ENCODE results near the gene MPO. TPM values are rescaled to one million over a fixed set of nuclear protein-coding genes. Genes with fewer than 3 reads are reported as not detected.

Gene MPO
- polyA plus RNA-seq, 4 donors = 1.6 to 7.6 (median 4.0) TPM

DNA sequence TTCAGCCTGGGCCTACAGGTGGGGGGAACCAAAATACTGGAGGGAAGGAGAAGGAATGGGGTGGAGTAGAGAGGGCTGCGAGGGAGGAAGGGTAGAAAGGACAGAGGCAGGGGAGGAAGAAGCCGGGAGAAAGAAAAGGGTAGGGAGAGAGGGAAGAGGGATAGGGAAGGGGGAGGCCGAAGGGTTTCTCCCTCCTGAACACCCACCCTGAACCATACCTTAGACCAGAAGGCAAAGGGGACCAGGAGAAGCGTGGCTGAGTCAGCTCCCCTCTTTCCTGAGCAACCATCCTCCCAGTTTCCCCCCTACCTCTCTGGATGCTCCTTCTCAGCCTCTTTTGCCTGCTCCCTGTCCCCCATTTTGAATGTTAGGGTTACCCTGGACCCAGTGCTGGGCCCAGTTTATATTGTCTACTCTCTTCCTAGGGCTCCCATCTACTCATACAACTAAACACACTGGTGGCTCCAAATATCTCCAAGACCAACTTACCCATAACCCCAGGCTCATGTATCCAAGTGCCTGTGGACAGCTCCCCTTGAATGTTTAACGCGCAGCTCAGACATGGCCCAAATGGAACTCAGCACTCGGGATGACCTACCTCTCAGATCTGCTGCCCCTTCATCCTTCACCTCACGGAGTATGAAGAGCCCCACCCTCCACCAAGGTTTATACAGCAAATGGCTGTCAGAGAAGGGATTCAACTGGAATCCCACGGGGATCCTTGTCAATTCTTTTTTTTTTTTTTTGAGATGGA, 40.0 kb upstream of the MPO start:
- DNase-seq (ENCODE audit: low read depth in 4 of 4, low spot score in 3 of 4) = no peak

DNA sequence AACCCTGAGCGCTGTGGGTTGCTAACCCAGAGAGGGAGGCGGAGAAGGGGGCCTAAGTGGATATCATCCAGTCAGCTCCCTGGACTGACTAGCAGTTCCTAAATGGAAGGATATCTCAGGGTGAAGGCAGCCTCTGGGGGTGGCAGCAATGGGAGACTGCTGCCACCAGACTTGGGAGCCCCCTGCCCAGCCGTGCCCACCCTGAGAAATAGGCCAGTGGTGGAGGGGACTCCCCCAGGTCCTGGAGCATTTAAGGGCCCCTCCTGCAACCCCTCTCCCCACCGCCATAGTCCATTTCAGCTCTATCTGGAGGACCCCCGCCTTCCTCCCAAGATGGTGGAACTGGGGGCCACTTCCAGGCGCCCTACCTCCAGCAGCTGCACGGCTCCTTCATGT, 39.4 kb upstream of the MPO start:
- DNase-seq (ENCODE audit: low read depth in 4 of 4, low spot score in 3 of 4) = no peak

DNA sequence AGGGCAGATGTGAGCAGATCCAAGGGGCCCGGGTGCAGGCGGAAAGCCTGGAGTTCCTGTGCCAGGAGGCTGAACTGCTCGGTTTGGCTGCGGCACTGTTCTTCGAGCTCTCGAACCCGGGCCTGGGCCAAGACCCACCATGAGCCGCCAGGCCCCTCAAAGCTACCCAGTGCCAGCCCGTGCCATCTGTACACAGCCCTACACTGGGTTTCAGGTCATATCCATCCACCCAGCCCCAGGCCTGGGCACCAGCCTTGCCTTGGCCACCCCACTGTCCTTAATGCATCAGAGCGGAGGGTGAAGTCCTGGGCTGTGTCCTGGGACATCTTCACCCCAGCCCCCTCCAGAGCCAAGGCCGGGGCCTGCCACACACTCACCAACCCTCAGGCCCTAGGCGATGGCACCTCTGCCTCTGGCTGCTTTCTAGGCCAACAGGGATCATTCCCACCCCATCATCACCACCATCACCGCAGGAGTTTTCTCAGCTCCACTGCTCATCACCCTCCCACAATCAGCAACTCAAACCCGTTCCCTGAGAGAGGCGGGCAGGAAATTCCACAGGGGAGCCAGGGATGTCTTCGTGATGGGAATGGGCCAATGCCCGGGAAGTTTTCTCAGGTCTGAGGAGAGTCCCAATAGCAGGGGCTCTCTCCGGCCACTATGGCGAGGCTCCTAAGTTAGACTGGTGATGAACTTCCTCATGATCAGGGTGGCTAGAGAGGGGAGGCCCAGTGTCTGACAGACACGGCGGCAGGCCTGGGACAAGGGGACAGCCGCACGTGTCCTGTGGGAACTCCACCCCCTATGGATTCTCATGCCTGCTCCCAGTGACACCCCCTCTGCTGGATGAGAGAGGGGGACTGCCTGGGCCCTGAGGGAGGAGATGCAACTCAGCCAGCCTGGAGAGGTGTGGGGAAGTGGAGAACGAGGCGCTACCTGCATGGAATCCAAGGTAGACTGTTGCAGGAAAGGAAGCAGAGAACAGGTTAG, 38.7 kb upstream of the MPO start:
- no peak for DNase-seq (ENCODE audit: low read depth in 4 of 4, low spot score in 3 of 4)

DNA sequence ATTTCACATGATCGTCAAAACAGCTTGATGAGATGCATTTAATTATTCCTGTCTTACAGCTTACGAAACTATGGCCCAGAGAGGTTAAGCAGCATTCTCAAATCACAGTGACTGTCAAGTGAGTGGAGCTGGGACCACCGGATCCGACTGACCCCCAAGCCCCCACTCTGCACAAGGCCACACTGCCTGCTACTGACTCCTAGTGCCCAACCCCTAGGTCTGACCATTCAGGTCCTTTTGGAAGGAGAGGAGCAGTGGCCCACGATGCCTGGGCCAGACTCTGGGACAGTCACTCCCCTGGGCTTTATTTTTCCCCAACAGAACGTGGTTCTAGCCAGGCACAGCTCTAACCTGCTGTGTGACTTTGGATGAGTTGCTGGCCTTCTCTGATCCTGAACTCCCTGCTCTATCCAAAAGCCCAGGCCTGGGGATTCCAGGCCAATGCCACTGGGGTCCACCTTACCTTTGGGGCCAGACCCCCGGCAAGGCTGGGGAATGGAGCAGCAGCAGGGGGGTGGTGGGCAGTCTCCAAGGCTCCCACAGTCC, 38.0 kb upstream of the MPO start:
- DNase-seq (ENCODE audit: low read depth in 4 of 4, low spot score in 3 of 4) = no peak

DNA sequence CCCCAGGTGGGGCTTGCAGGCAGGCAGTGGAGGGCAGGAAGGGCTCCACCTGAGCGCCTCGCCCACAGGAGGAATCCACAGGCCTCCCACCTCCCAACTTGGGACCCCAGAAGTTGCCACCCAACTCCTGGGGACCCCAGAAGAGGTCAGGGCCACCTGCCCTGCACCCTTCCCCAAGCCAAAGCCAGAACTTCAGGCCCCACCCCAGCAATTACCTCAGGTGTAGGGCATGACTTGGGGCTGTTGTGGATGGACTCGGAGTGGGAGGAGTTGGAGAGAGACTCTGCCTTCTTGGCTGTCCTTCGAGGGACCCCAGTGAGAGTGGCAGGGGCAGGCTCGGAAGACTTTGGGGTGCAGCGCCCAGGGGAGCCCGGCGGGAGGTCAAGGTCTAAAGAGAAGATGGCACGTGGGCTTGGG, 37.3 kb upstream of the MPO start:
- no peak for DNase-seq (ENCODE audit: low read depth in 4 of 4, low spot score in 3 of 4)

DNA sequence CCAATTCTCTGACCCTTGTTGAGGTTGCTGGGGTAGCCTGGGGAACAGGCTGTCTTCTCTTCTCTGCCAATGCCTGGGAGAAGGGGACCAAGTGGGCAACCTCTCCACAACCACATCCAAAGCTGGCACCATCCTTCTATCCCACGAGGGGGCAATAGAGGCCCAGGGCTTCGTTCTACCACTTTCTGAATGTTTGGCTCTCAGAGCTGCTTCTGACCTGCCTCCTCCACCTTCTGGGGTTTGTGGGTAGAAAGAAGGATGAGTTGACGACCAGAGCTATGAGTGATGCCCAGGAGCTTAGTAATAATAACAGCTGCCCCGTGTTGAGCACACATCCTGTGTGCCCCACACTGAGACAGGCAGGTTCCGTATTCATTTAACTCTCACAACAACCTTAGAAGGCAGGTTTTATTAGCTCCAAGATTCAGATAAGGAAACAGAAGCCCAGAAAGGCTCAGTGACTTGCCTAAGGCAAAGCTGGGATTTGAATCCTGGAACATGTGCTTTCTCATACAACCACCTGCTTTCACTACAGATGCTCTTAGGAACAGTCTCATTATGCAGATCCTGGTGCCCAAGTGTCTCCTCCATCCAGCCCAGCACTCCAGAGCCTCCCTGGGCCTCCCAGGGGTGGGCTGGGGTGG, 36.8 kb upstream of the MPO start:
- DNase-seq (ENCODE audit: low read depth in 4 of 4, low spot score in 3 of 4) = no peak

DNA sequence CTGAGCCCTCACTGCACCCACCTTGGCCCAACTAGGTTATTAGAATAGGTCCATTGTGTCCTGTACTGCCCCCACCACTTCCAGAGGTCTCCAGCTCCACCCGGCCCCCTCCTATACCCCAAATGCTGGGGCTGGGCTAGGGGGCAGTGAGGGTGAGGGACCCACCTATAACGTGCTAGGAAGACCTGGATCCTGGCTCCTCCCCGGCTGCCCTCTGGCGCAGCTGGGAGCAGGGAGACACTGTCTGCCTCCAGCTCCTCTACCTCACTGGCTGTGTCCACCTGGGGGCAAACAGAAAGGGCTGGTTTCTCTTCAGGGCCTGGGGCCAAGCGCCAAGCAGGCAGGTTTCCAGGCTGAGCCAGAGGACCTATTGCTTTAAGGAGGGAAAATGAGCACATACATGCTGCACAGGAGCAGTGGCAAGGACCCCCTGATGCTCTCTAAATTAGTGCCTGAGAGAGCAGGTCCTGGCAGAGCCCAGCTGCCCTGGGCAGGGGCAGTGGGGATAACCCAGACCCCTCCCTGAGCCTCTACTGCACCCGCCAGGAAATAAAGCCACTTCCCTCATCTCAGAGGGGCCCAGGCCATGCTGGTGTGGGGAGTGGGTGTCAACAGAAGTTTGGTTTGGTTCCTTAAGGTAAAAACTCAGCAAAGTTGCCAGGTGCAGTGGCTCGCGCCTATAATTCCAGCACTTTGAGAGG, 35.7 kb upstream of the MPO start:
- no peak for DNase-seq (ENCODE audit: low read depth in 4 of 4, low spot score in 3 of 4)

DNA sequence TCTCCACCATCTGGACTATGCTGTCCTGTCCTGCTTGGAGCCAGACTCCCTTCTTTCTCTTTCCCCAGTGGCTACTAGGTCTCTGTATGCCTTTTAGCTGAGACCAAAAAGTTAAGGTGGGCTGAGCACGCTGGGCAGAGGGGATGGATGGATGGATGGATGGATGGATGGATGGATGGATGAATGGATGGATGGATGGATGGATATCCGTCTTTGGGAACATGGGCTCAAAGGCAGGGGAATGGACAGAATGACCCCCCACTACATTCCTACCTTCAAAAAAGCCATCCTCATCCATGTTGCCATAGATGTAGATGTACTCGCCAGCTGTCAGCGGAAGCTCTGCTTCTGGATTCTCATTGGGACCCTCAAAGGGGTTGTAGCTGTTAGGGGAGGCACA, 35.0 kb upstream of the MPO start:
- no peak for DNase-seq (ENCODE audit: low read depth in 4 of 4, low spot score in 3 of 4)

DNA sequence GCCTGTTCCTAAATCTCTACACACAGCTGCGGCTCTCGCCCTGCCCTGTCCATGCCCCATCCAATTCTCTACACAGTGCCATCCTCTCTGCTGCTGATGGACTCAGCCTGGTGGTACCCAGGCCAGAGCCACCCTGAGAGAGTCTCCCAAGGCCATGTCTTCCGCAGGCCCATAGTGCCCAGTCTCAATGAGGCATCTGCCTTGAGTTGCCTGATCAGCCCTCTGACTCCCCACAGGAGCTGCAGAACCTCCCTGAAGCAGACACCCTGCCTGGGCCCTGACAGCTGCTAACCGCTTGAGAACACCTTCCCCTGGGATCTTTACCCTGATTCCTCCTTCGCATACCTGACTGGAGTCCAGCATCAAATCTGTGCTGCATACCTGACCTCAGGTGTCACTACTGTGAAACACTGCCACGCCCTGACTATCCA, 34.6 kb upstream of the MPO start:
- no peak for DNase-seq (ENCODE audit: low read depth in 4 of 4, low spot score in 3 of 4)

DNA sequence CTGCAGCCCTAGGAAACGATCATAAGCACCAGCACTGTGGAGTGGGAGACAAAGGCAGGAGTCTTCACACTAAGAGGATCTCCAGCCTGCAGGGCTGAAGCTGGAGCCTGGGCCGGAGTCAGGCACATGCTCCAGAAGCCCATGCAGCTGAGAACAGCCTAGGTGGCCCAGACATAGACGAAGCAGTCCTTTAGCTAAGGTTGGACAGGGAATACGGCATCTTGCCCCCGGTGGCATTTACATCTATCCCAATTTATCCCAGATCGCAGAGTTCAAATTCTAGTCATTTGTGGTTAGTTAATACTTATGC, 33.9 kb upstream of the MPO start:
- no peak for DNase-seq (ENCODE audit: low read depth in 4 of 4, low spot score in 3 of 4)

DNA sequence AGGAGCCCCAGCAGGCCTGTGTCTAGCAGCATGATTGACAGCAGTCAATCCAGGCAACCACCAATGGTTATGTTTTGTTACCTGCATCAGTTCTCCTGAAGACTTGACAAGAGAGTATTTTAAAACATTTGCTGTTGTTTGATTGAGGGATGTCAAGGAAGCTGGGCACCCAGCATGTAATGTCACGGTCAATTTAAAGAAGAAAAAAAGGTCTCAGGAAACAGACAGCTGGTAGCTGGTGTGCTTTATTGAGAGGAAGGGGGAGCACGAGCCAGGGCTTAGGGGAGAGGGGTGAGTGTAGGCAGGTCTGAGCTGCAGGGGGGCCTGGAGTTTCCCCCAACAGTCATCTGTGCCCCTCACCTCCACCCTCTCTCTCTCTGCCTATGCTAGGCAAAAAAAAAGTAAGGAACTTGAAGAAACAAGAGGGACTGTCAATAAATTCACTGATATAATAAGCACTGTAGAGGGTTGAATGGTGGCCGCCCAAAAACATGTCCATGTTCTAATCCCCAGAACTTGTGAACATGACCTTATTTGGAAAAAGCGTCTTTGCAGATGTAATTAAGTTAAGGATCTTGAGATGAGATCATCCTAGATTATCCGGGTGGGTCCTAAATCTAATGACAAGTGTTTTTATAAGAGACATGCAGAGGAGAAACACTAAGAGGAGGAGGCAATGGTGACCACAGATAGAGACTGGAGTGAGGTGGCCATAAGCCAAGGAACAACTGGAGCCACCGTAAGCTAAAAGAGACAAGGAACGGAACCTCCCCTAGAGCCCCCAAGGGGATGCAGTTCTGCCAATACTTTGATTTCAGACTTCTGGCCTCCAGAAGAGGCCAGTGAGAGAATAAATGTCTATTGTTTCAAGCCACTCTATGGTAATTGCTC, 33.3 kb upstream of the MPO start:
- DNase-seq (ENCODE audit: low read depth in 4 of 4, low spot score in 3 of 4) = no peak

DNA sequence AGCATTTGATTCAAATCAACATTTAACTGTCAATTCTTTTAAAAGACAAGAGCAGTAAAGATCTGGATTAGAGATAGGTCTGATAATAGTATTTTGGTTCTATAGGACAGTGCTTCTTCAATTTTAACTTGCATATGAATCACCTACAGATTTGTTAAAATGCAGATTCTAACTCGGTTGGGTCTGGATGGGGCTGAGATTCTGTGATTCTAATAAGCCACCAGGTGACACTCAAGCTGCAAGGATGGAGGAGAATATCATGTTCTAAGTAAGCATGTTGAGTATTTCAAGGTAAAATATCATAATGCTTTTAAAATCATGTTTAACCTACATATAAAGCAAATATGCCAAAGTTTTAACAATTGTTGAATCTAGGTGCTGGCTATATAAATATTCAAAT, 32.1 kb upstream of the MPO start:
- DNase-seq (ENCODE audit: low read depth in 4 of 4, low spot score in 3 of 4) = no peak

DNA sequence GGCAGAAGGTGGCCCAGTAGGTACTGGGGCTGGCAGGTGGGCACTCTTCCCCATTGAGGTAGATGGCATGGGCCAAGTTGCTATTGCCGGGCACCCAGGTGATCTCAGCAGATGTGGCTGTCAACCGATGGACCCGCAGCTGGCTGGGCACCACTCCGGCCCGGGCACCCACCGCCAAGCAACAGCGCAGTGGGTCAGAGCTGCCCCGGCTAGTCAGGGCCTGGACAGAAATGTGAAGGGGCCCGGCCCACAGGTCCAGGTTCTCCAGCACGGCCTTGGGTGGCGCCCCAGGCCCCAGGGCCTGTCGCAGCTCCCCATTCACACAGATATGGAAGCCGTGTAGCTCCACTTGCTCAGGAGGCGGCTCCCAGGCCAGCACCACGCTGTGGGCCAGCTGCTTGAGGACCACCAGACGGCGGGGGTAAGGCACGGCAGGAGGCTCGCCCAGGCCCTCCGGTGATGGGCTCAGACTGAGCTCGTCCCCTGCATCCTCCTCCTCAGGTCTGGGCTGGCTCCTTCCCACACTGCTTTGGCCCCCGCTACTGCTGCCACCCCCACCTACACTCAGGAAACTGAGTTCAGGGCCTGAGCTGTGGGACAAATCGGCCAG, 31.4 kb upstream of the MPO start:
- no peak for DNase-seq (ENCODE audit: low read depth in 4 of 4, low spot score in 3 of 4)

DNA sequence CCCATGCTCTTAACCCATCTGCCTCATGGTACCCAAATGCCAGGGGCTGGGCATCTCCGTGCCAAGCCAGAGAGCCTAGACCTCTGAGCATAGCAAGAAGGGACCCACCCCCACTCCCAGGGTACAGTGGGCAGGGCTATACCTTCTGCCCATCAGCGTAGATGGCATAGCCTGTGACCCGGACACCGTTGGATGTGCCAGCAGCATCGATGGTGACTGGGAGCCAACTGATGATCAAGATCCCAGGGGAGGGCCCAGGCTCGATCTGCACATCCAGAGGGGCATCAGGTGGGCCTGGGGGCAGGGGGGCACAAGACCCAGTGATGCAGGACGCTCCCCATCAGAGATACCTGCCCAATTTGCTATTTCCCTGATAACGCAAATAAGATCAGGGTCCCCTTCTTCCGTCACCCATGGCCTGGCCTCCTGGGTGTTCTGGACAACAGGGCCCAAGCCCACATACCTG, 30.7 kb upstream of the MPO start:
- no peak for DNase-seq (ENCODE audit: low read depth in 4 of 4, low spot score in 3 of 4)

DNA sequence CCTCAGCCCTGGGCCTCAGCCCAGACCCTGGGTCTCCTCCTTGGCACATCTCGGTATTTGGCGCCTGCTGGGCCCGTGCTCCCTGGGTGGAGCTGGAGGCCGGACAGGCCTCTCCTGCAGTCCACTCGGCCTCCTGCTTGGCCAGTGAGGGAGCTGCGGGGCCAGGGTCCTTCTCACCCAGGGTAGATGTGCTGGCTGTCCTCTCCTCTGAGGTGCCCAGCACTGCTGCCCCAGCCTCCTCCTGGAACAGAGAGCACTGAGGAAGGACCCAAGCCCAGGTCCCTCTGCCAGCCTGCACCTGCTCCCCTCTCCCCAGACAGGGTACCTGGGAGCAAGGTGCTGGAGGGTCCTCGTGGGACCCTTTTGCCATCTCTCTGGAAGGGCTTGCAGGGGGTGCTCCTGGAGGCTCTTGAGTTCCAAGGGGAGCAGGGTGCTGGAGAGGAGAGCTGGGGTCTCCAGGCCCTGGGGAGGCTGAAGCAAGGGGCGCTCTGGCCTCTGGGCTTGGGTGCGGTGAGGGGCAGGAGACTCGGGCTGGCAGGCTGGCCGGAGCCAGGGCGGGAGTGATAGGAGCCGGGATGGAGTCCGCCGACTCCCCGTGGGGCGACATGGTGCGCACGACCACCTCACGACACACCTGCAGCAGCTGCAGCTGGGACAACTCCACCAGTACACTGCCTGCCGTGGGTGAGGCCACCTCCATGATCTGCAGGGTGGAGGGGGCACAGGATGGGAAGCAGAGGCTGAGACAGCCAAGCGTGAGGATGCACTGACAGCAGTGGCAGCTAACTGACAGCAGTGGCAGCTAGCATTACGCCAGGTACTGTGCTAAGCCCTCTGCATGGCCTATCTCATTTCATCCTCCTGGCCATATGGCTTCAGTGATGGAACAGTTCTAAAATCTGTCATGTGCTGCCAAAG, 30.0 kb upstream of the MPO start:
- DNase-seq (ENCODE audit: low read depth in 4 of 4, low spot score in 3 of 4) = no peak

DNA sequence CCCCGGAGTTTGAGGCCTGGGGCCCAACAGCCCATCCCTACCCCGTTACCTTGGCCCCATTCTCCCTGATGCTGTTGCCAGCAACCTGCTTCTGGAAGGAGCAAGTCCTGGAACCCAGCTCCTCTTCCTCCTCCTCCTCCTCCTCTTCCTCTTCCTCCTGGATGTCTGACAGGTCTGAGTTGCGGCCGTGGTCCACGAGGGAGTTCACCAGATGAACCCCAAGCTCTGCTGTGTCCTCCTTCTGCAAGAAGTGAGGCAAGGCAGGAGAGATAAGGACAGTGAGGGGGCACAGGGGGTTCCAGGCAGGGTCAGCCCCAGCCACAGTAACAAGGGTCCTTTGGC, 29.2 kb upstream of the MPO start:
- no peak for DNase-seq (ENCODE audit: low read depth in 4 of 4, low spot score in 3 of 4)

DNA sequence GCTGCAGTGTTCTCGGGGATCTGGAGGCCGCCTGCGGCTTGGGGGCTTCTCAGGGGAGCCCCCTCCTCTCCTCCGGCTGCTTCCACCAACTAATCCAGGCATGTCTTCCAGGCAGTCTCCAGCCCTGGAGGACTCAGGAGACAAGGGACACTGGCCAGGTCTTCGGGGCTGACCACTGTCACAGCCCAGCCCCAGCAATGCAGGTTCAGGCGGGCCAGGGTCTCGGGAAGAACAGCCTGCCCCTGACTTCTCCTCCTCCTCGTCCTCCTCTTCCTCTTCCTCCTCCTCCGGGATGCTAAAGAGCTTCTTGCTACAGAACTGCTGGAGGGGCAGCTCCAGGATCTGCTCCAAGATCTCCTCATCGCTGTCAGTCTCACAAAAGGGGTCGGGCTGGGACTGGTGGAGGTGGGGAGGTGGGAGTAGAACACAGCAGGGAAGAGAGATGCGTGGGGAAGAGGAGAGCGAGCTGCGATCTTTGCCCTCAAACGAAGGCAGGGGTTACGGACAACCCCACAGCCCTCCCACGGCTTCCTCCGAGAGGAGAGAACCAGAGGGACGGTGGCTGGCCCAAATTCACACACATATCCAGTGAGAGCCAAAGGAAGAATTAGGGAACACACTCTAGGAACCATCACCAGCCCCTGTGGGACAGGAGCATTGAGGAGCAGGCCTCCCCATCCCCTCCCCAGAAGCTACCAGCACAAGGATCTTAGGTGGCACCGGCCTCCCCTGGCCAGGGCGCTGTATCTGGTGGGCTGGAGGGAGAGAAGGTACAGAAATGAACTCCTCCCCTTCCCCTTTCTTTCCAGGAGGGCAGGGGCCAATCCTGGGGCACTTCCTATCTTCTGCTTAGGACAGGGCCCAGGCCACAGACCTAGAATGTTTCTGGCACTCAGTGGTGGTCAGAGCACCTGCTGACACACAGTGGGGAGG, 28.5 kb upstream of the MPO start:
- DNase-seq (ENCODE audit: low read depth in 4 of 4, low spot score in 3 of 4) = no peak

All from left renal pelvis (tissue), 4 donors.